Stimulated activated CD8-positive, alpha-beta memory T cell treated with anti-CD3 and anti-CD28 coated beads, Interleukin-4, amount 100 ng/mL, for 24 hours (primary cell): Measurements from ENCODE around the gene NOL12.

Experiments used
- DNase-seq: peaks from one replicate; pipeline ENCODE4 v3.0.0-alpha.2; 2020; ENCODE audit warnings: low read depth

The NOL12 gene

GRCh38 chr22:37659066-37659896, 26.9 kb upstream of the NOL12 start:
- no peak for DNase-seq

- DNase-seq: no peak
These were observed 26.0 kb upstream of the NOL12 start for GRCh38 chr22:37659897-37660708.

- no peak for DNase-seq
These were observed 25.5 kb upstream of the NOL12 start for GRCh38 chr22:37660709-37661045.

GRCh38 chr22:37661160-37661924, 24.8 kb upstream of the NOL12 start:
- DNase-seq: no peak

- no peak for DNase-seq
These were observed 24.1 kb upstream of the NOL12 start for GRCh38 chr22:37662039-37662438.

GRCh38 chr22:37663521-37664140, 22.5 kb upstream of the NOL12 start:
- DNase-seq: no peak

- DNase-seq: no peak
These were observed 21.7 kb upstream of the NOL12 start for GRCh38 chr22:37664249-37665101.

- no peak for DNase-seq
These were observed 20.7 kb upstream of the NOL12 start for GRCh38 chr22:37665487-37665886.

GRCh38 chr22:37669586-37669985, 16.6 kb upstream of the NOL12 start:
- DNase-seq: no peak

GRCh38 chr22:37672206-37672919, 13.8 kb upstream of the NOL12 start:
- no peak for DNase-seq

GRCh38 chr22:37672920-37673455, 13.2 kb upstream of the NOL12 start:
- DNase-seq: no peak

- DNase-seq: no peak
These were observed 11.9 kb upstream of the NOL12 start for GRCh38 chr22:37674248-37674647.

- DNase-seq: peak; percentile 48
These were observed 10.9 kb upstream of the NOL12 start, which contains the start of gene LGALS1 for GRCh38 chr22:37674951-37675929. LGALS1 (plus strand) TSS chr22:37675636; CDS start chr22:37675703, 67 bp downstream.

- no peak for DNase-seq
These were observed 10.0 kb upstream of the NOL12 start for GRCh38 chr22:37675930-37676735.

- DNase-seq: peak; percentile 89
These were observed 9.2 kb upstream of the NOL12 start for GRCh38 chr22:37676736-37677492.

- DNase-seq: no peak
These were observed 8.6 kb upstream of the NOL12 start for GRCh38 chr22:37677493-37677974.

GRCh38 chr22:37678372-37678771, 7.8 kb upstream of the NOL12 start:
- no peak for DNase-seq
